ENCODE results near the gene GABRB3. TPM values are rescaled to one million over a fixed set of nuclear protein-coding genes. Genes with fewer than 3 reads are reported as not detected.

The GABRB3 gene
- polyA plus RNA-seq, 3 donors = 5.1 to 7.0 (median 5.4) TPM

- no peak for DNase-seq
Observed at GRCh38 chr15:26682598-26683164, 90.2 kb downstream of the GABRB3 start.

- no peak for DNase-seq
Observed at GRCh38 chr15:26679927-26680326, 92.9 kb downstream of the GABRB3 start.

DNA sequence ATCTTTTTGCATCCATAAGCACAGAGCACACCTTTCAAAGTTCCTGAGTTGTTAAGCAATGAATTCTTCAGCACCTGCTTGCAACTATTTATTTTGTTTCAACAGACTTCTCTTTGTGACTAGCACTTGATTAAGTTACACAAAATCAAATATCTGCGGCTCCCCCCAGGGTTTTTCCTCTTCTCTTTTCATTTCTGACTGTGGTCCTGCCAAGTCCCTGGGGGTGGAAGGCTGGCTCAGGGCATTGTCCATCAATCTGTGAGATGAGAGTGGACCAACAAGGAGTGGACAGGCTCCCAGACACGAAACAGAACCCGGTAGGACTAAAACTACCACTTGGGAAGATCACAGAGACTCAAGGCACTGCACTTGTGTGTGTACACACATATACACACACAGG, 96.8 kb downstream of the GABRB3 start:
- no peak for DNase-seq

- no peak for DNase-seq
Observed at GRCh38 chr15:26674467-26674866, 98.4 kb downstream of the GABRB3 start.

- no peak for DNase-seq
Observed at GRCh38 chr15:26673445-26673844, 99.4 kb downstream of the GABRB3 start.

DNA sequence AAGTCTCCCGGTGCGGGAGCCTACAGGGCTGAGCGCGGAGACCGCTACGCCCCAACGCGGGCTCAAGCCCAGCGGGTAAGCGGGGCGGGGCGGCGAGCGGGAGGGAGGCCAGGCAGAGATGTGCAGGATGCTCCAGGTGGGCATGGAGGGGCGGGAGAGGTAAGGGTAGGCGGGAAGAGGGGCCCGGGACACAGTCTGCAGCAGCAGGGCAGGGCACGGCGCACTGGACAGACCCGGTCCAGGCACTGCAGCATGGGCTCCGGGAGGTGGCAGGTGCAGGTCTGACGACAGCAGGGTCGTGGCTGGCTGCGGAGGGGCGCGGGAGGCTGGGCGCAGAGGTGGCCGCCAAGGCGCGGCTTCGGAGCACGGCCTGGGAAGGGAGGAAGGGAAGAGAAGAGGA, 102.8 kb downstream of the GABRB3 start:
- no peak for DNase-seq

DNA sequence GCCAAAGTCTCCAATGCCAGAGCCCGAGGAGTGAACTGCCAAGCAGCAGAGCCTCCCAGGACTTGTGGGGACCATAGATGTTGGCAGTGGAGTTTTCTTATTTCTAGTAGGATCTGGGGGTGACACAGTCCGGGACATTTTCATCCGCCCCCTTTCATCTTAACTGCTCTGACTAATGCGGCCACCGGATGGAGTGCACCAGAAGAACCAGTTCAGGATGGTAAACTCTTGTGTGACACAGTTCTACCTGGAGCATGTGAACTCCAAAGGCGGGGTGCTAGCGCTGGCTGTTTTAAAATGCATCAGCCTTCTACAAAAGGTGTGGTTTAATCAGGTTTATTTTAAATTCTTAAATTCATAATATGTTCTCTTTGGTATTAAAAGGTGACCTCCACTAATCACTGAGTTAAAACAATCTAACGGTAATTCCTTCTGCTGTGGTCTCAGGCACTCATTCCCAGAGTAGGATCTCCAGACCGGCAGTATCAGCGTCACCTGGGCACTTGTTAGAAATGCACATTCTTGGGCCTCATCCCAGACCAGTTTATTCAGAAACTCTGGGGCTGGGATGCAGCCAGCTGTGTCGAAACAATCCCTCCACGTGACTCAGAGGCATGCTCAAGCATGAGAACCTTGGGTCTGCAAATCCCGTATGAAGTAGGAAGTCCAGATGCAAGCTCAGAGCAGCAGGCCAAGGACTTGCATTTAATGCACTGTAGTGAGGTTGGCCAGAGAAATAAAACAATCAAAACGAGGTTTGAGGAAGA, 105.5 kb downstream of the GABRB3 start:
- DNase-seq = no peak

- DNase-seq = peak; percentile 41
Observed at GRCh38 chr15:26665957-26666791, 106.7 kb downstream of the GABRB3 start.

DNA sequence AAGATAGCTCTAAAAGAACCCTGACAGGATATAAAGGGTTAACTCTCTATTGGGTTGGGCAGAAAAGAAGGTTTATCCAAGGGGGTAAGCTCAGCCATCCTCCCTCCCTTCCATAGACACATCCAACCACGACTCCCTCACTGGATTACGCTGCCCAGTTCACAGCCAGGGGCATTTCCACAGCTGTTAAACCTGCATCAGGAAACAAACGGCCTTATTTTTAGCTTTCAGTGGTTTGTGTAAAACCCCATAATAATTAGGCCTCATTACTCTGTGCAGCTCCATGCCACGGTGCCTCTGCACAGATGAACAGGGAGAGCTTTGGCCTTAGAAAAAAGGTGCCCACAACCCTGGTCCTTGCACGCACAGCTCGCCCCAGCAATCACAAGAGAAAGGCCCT, 110.6 kb downstream of the GABRB3 start:
- DNase-seq = no peak

GRCh38 chr15:26661748-26662147, 111.1 kb downstream of the GABRB3 start:
- no peak for DNase-seq

DNA sequence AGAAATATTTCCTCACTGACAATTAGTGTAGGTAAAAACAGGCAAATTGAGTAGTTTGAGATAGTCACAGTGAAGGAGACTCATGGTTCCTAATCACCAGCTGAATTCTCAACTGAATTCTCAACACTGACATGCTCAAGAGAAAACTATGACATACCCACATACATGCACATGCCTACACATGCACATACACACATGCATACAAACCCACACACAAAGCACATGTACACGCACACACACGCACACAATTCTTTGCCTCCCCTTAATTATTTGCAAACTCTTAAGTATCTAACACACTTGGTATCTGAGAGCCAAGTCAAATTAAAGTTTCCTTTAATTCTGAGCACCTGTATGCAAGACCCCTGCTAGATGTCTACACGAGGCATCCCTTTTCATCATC, 111.8 kb downstream of the GABRB3 start:
- DNase-seq = no peak

DNA sequence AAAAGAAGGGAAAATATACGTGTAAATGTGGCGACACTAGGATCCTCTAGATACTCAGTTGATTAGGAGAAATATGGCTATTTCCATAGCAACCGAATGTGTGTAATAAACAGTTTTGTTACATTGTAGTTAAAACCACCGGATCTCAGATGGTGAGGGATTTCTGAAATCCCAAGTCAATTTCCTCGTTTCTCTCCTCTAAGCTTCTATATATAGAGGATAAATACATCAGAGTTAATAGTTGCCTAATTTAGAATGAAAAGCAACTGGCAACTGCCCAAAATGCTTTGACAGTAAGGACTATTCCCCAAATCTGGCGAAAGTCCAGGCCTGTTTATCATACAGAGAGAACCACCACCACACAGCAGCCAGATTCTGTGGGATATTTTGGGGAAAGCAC, 112.6 kb downstream of the GABRB3 start:
- no peak for DNase-seq

DNA sequence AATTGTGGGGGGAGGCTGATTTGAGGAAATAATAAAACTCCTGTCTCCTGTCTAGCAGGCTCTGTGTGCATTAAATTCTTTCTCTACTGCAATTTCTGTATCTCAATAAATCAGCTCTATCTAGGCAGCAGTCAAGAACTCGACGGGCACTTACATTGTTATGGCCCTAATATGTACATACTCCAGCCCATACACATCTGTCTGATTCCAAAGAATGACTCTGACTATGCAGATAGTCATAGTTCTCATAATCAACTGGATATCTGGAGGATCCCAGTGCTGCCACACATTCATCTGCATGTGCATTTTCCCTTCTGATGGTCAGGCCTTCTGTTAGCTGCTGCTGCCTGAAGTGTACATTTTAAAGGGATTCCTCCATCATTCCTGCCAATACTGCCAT, 114.6 kb downstream of the GABRB3 start:
- DNase-seq = no peak

GRCh38 chr15:26656080-26656479, 116.8 kb downstream of the GABRB3 start:
- no peak for DNase-seq

DNA sequence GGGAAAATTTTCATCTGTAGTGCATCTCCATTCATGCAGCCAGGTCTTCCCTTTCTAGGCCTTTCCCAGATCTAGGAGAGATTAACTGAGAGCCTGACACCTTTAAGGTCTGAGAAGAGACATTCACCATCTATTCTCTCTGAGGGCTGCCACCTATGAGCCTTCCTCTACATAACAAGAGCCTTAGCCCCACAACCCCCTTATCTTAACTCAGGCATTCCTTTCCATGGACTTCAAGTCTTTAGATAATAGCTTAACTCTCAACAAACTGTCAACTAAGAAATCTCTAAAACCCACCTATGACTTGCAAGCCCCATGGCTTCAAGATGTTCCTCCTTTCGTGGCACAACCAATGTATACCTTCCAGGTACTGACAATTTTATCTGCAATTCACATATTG, 121.0 kb downstream of the GABRB3 start:
- no peak for DNase-seq

GRCh38 chr15:26648676-26649075, 124.2 kb downstream of the GABRB3 start:
- DNase-seq = no peak

- DNase-seq = no peak
Observed at GRCh38 chr15:26644948-26645347, 127.9 kb downstream of the GABRB3 start.

DNA sequence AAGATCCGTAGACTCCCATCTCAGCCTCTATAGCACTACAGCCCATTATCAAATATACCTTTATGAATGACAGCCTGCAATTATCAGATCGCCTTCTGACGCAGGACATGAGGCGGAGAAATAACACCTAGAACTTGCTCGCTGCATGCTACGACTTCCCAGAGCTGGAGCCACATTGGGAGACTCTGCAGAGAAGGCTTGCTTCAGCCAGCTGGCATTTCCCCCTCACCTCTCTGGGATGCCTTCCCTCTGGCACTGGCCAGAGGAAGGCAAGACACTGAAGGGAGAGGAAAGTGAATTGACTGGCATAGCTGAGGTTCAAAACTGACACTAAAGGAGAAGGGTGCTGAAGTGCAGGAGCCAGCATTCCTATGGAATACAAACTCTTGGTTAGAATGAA, 131.7 kb downstream of the GABRB3 start:
- DNase-seq = no peak

- DNase-seq = no peak
Observed at GRCh38 chr15:26640601-26641000, 132.3 kb downstream of the GABRB3 start.

GRCh38 chr15:26639966-26640365, 132.9 kb downstream of the GABRB3 start:
- DNase-seq = no peak

DNA sequence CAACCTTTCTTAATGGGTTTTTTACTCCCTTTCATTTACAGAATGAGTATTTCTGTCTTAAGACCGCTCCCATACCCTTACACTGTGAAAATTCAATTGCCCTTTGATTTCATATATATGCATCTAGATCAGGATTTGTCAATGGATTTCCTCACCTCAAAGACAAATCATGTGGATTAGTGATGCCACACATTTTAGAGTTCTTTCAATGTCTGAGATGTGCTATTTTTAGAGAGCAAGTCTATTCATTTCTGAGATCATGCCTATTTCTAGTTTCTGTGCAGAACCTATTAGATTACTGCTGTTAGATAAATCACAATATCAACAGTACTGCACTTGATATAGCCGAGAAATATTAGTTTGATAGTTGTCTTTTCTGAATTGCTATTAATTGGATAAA, 137.3 kb downstream of the GABRB3 start:
- no peak for DNase-seq

DNA sequence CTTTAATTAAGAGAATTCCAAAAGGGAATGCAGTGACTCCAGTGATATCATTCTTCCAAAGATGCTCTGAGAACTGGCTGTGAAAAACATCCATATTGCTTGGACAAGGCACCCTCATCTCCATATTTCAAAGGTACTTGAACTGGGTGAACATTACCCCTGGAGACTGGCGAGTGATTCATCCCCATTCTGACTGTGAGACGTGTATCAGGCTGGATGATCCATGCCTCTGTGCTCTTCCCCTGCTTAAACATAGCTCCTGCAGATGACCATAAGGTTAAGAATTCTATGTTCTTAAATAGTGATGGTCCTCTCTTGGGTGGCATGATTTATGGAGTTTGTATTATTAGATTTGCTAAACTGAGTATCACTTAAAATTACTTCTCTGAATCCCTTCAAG, 137.8 kb downstream of the GABRB3 start:
- no peak for DNase-seq

DNA sequence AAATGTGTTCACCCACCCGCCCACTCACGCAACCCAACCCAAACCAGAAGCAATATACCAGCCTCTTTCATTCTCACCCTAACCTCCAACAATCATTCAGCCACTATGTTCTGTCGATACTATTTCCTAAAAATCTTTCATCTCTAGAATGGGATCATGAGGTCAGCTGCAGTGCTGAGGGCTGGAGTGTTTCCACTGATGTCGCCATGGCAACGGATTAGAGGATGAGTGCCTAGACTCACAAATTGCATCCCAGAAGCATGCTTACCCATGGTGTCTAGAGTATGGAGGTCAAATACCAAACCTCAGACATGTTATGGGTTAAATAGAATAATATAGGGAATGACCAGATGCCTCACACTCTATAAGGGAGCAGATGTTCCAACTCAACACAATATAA, 138.5 kb downstream of the GABRB3 start:
- DNase-seq = no peak

Measured in renal pelvis (tissue), 4 donors.